ENCODE results near the gene ATPAF1.

ATPAF1 gene

GRCh38 chr1:46646844-46647243 lies 21.3 kb downstream of the ATPAF1 start:
- DNase-seq: no peak

- no peak for DNase-seq
These were observed 21.8 kb downstream of the ATPAF1 start for GRCh38 chr1:46646331-46646730.

- DNase-seq: no peak
These were observed 22.3 kb downstream of the ATPAF1 start for GRCh38 chr1:46645815-46646214.

DNA sequence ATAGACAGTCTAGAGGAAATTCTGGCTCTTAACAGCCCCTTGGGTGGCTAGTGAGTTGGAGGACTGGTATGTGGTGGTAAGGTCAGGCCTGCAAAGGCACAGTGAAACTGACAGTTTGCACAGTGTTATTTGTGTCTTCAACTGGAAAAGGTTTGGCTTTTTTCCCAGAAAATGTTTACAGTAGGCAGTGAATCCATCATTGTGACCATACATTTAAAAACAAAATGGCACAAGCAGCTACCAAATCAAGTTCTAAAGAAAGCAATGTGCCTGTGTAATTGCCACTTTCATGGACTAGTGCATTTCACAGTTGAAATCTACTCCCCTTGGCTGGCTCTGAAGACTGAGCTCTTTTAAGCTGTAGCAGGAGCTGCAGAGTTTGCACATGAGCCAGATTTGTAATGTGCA lies 24.8 kb downstream of the ATPAF1 start:
- no peak for DNase-seq

DNA sequence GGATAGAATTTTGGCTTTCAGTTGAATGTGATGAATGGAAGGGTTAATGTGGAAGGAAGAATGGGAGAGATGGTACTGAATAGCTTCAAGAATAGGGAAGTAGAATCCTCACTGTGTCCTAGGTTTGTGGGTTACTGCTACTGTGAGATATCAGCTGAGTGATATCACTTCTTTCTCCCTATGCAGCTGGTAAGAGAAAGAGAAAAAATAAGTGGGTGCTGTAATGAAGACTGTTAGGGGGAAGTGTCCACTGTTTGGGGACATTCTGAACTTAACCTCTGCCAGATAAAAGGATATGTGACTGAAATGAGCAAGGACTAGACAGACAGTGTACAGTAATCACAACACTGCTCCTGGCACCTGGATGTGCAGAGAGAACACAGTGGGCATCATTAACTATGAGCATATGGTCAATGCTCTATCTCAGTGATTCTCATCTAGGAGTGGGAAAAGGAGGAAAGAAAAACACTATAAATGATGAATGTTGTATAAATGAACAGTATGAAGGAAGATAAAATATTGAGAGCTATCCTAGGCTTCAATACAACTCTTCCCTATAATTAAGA lies 26.0 kb downstream of the ATPAF1 start:
- no peak for DNase-seq

GRCh38 chr1:46639547-46639946 lies 28.6 kb downstream of the ATPAF1 start:
- DNase-seq: no peak

DNA sequence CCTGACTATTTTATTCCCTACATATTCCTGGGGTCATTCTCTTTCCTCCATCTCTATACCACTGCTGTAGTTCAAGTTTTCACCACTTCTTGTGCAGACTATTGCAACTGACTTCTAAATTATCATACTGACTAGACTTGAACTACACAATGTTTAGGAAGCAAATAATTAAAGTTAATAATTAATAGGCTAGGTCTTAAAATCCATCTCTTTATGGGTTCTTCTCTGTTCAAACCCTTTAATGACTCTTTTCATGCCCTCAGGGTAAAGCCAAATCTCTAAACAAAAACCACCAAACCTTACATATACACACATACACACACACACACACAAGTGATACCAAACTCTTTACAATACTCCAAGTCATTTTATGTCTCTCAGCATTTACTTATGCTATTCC lies 29.2 kb downstream of the ATPAF1 start:
- DNase-seq: no peak

DNA sequence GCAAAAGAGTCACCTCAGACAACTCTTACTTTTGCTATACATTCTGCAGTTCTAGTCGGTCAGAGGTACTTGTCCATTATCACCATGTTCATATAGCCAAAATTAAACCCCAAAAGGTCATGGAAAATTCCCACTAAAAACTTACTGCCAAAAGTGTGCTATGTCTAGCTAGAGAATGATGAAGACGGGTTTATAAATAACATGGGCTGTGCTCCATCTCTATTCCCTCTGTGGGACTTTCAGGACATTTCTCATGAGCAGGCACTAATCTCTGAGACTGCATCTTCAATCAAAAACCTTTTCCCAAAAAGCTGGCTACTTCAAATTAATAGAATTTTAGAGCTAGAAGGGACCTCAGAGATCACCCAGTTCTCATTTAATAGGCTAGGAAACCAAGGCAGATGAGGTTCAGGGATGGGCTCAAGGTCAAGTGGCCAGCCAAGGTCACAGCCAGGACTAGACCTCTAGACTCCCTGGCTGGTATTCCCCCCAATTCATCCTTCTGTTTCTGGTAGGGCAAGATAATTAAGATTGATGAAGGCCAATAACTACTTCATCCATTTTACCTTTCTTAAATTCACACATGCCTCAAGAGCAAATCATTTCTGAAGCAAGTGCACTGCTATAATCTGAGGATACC lies 30.6 kb downstream of the ATPAF1 start:
- no peak for DNase-seq

GRCh38 chr1:46635205-46635604 lies 33.0 kb downstream of the ATPAF1 start:
- DNase-seq: no peak

- DNase-seq: no peak
These were observed 37.4 kb downstream of the ATPAF1 start for GRCh38 chr1:46630719-46631118.

- DNase-seq: no peak
These were observed 44.2 kb downstream of the ATPAF1 start for GRCh38 chr1:46623743-46624644.

GRCh38 chr1:46622344-46622743 lies 45.8 kb downstream of the ATPAF1 start:
- DNase-seq: no peak

DNA sequence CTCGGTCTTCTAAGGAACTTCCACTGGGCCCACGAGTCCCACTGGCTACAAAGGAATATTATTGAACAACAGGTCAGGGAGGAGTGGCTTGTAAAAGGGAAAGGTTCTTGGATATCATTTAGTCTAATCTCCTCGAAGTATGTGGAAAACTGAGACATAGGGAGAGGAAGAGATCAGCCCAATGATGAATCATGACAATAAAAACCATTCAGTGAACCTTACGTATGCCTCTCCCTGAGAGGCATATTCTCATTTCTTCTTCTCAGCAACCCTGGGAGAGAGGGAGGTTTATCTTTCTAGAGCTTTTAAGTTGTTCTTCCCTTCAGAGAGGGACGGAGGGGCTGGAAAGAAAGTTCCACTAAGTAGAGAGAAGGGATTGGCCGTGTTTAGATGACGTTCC lies 46.2 kb downstream of the ATPAF1 start:
- no peak for DNase-seq

DNA sequence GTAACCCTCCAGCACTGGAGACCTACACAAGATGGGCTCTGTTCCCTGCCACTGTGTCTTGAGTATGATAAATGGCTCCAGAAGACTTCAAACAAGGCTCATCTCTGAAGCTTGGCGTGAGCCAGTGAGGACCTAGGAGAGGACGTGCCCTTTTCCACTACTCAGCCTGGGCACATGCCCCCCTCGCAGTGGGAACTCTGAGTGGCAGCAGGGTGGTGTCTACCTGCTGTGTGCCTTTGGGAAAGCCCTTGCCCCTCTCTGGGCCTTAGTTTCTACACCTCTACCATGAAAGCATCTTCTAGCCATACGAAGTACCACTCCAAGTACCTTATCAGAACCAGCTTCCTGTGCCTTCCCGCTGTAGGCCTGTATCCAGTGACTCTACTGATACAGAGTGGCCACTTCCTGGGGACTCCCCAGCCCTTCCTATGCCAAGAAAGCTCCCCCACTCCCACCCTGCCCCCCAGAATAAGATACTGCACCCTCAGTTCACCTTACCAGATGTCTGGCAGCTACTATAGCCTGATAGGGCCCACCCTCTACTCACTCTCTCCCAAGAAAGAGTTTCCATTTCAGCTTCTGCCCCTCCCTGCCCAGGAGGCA lies 48.4 kb downstream of the ATPAF1 start:
- no peak for DNase-seq

GRCh38 chr1:46618754-46619415 lies 49.3 kb downstream of the ATPAF1 start:
- DNase-seq: no peak

DNA sequence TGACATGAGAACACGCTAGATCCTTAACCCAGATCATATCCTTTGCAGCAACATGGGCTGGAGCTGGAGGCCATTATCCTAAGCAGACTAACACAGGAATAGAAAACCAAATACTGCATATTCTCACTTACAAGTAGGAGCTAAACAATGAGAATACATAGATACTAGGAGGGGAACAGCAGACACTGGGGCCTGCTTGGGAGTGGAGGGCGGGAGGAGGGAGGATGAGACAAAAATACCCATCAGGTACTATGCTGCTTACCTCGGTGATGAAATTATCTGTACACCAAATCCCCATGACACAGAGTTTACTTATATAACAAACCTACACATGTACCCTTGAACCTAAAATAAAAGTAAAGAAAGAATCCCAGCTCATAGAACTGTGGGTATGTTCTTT lies 50.3 kb downstream of the ATPAF1 start:
- DNase-seq: no peak

GRCh38 chr1:46617108-46617800 lies 50.9 kb downstream of the ATPAF1 start:
- DNase-seq: no peak

DNA sequence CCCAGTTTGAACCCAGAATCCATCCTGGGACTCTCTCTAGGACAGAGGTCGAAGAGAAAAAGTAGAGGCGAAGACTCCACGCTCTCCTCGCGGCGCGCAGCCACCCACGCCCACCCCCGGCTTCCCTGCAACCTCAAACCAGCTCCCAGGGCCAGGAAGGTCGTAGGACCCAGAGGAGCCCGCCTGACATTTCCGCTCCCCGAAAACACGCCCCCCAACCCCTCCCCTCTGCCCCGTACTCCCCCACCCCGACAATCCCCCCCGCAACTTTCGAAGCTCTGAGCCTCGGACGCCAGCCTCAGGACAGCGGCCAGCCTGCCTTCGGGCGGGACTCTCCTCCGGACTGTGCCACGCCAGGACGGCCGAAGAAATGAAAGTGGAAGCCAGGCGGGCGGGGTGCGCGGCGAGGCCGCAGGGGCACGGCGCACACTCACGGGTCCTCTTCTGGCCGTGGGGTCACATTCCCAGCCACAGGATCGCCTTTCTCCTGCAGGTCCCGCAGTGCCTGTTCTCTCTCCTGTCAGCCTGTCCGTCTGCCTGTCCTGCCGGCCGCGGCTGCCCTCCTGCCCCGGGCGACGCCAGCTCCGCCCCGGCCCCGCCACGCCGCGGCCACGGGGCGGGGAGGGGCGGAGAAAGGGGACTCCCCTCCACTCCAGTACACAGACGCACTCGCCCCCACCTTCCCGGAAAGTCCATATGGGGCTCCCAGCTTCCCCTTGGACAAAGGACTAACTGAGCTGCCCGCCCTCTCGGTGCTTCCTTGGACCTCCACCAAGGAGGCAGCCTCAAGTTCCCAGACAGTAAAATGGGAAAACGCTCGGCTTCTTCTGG lies 51.7 kb downstream of the ATPAF1 start, which contains the start of gene MOB3C:
MOB3C (minus strand) TSS at position 535 of the 831 bp plus-strand sequence. CDS start 3,490 bp downstream, outside the sequence.
- peak; percentile 59 to 74 for DNase-seq

- DNase-seq: no peak
These were observed 52.4 kb downstream of the ATPAF1 start for GRCh38 chr1:46615735-46616134.

GRCh38 chr1:46615088-46615487 lies 53.1 kb downstream of the ATPAF1 start:
- no peak for DNase-seq

GRCh38 chr1:46614604-46614984 lies 53.6 kb downstream of the ATPAF1 start:
- no peak for DNase-seq

Data from CD4-positive, alpha-beta T cell treated with Interferon alpha-2 for 1 hour (primary cell).